Measurements from ENCODE around the gene WDTC1.

DNA sequence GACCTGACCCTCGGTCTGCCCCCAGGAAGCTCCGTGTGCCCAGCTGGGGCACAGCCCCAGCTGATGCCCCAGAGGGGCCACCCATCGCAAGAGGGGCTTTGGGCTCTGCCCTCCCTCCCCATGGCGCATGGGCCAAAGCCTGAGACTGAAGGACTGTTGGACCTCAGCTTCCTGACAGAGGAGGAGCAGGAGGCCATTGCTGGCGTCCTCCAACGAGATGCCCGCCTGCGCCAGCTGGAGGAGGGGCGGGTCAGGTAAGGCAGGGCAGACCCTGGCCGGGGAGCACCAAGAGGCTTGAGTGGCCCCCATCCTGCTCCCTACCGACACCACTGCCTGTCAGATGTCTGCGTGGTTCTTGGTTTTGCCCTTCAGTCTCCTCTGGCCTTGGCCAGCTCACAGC lies 110.8 kb downstream of the WDTC1 start:
- TF ChIP-seq, protein P1, sequence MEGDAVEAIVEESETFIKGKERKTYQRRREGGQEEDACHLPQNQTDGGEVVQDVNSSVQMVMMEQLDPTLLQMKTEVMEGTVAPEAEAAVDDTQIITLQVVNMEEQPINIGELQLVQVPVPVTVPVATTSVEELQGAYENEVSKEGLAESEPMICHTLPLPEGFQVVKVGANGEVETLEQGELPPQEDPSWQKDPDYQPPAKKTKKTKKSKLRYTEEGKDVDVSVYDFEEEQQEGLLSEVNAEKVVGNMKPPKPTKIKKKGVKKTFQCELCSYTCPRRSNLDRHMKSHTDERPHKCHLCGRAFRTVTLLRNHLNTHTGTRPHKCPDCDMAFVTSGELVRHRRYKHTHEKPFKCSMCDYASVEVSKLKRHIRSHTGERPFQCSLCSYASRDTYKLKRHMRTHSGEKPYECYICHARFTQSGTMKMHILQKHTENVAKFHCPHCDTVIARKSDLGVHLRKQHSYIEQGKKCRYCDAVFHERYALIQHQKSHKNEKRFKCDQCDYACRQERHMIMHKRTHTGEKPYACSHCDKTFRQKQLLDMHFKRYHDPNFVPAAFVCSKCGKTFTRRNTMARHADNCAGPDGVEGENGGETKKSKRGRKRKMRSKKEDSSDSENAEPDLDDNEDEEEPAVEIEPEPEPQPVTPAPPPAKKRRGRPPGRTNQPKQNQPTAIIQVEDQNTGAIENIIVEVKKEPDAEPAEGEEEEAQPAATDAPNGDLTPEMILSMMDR (IDR thresholded peaks at IDR 0.05 in 2 of 3, conservative IDR thresholded peaks at IDR 0.05 in 1 of 3; ENCODE audit: borderline replicate concordance in 1 of 3, insufficient read depth in 1 of 3, low read depth in 2 of 3, low read length in 2 of 3): no peak
- TF ChIP-seq ZNF274 (IDR thresholded peaks at IDR 0.05; ENCODE audit: low read depth, low read length) (no peak), EZH2 (IDR thresholded peaks at IDR 0.05) (no peak), EZH2phosphoT487 (IDR thresholded peaks at IDR 0.05; ENCODE audit: borderline replicate concordance) (no peak), JUND (IDR thresholded peaks at IDR 0.05) (no peak), CEBPB (IDR thresholded peaks at IDR 0.05; ENCODE audit: low read depth) (no peak), YY1 (IDR thresholded peaks at IDR 0.05; ENCODE audit: extremely low read depth, insufficient replicate concordance, low read depth, low read length) (no peak), SP1 (IDR thresholded peaks at IDR 0.05; ENCODE audit: low read depth) (no peak), POLR2A (IDR thresholded peaks at IDR 0.05; ENCODE audit: borderline replicate concordance, extremely low read depth, insufficient read depth, insufficient read length) (no peak)
- TF ChIP-seq, protein P2, sequence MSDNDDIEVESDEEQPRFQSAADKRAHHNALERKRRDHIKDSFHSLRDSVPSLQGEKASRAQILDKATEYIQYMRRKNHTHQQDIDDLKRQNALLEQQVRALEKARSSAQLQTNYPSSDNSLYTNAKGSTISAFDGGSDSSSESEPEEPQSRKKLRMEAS (IDR thresholded peaks at IDR 0.05): no peak
- TF ChIP-seq, protein P3, sequence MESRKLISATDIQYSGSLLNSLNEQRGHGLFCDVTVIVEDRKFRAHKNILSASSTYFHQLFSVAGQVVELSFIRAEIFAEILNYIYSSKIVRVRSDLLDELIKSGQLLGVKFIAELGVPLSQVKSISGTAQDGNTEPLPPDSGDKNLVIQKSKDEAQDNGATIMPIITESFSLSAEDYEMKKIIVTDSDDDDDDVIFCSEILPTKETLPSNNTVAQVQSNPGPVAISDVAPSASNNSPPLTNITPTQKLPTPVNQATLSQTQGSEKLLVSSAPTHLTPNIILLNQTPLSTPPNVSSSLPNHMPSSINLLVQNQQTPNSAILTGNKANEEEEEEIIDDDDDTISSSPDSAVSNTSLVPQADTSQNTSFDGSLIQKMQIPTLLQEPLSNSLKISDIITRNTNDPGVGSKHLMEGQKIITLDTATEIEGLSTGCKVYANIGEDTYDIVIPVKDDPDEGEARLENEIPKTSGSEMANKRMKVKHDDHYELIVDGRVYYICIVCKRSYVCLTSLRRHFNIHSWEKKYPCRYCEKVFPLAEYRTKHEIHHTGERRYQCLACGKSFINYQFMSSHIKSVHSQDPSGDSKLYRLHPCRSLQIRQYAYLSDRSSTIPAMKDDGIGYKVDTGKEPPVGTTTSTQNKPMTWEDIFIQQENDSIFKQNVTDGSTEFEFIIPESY (IDR thresholded peaks at IDR 0.05; ENCODE audit: extremely low read depth, insufficient replicate concordance, low read length): no peak

Measured in HCT116 (cell line).